Measurements from ENCODE around the gene IKBKE. TPM values are rescaled to one million over a fixed set of nuclear protein-coding genes. Genes with fewer than 3 reads are reported as not detected.
A peak's percentile ranks its signal among the peaks of the same experiment; 100 is the strongest.

IKBKE gene
- total RNA-seq, 1 experiment from 2014 or later = 6.6 TPM

DNA sequence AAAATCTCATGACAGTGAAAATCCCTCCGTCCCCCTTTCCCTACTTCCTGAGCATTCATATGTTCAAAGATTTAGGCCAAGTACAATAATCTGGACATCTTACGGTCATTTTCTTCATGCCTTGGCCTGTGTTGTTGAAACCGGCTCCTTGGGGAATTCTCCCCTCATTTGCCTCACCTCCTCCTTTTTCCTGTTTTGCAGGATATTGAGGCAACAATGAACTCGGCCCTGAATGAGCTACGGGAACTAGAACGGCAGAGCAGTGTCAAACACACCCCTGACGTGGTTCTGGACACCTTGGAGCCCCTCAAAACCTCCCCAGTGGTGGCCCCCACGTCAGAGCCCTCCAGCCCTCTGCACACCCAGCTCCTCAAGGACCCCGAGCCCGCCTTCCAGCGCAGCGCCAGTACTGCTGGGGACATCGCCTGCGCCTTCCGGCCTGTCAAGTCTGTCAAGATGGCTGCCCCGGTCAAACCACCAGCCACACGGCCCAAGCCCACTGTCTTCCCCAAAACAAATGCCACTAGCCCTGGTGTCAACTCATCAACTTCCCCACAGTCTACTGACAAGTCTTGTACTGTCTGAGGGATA, 9.3 kb upstream of the IKBKE start:
- Histone ChIP-seq H2BK15ac (ENCODE audit: low read depth, low read length) (no peak overlapping the region), H3K79me1 (ENCODE audit: insufficient read depth, low read depth, low read length, poor library complexity, severe bottlenecking) (no peaks in the 10 kb centered on the region), H2AK5ac (ENCODE audit: insufficient read length, low read length) (no peak overlapping the region), H3K18ac (ENCODE audit: insufficient read length, low read depth, low read length) (no peak overlapping the region), H3K4me1 (ENCODE audit: insufficient read depth, low read length) (no peaks in the 10 kb centered on the region), H2BK120ac (ENCODE audit: low read depth, low read length, poor library complexity, severe bottlenecking) (no peak overlapping the region), H3K27ac (ENCODE audit: insufficient read length, low read depth, low read length) (no peak overlapping the region), H4K5ac (ENCODE audit: insufficient read length, low read depth, low read length) (no peak overlapping the region), H3K9me3 (ENCODE audit: control insufficient read depth, low read depth, low read length) (no peaks in the 10 kb centered on the region), H3K23me2 (ENCODE audit: insufficient read length, low read depth, low read length, poor library complexity, severe bottlenecking) (no peaks in the 10 kb centered on the region), H4K8ac (replicated peaks; ENCODE audit: insufficient read length, low read depth, low read length) (no peak overlapping the region), H2BK5ac (ENCODE audit: insufficient read length, low read length) (no peak overlapping the region), H2AFZ (ENCODE audit: low read length) (no peak overlapping the region), H3K27me3 (ENCODE audit: insufficient read depth, low read length) (no peaks in the 10 kb centered on the region), H2BK20ac (ENCODE audit: low read depth, low read length, poor library complexity, severe bottlenecking) (no peak overlapping the region), H4K91ac (ENCODE audit: insufficient read length, low read depth, low read length) (no peak overlapping the region), H3K56ac (ENCODE audit: insufficient read length, low read depth, low read length) (no peak overlapping the region), H4K20me1 (ENCODE audit: control insufficient read depth, insufficient read depth, insufficient read length) (no peaks in the 10 kb centered on the region), H3K23ac (ENCODE audit: insufficient read length, low read depth, low read length) (no peak overlapping the region), H3K4ac (ENCODE audit: low read depth, low read length) (no peak overlapping the region), H2BK12ac (ENCODE audit: insufficient read length, low read depth, low read length) (no peak overlapping the region), H3K79me2 (ENCODE audit: insufficient read depth, low read length) (no peaks in the 10 kb centered on the region), H3K4me2 (ENCODE audit: insufficient read depth, insufficient read length, low read length) (no peak overlapping the region), H3K9ac (ENCODE audit: extremely low read depth, insufficient read length, low read length) (no peak overlapping the region), H3T11ph (ENCODE audit: low read length) (no peak overlapping the region), H3K14ac (ENCODE audit: insufficient read depth, low read length) (no peak overlapping the region)
- no peak for DNase-seq
- Mint-ChIP-seq H3K27ac (0 out of 7 replicates have a peak overlapping the region, but pooled peaks of 1 of the 3 experiments have one; percentile 38), H3K36me3 (ENCODE audit: insufficient read depth in 1 of 3, low read depth in 3 of 3) (peaks cover 4 to 19% (median 14%) of the 10 kb centered on the region in 3 experiments; a peak in 6 of 7 replicates), H3K27me3 (ENCODE audit: low read depth) (peaks cover 3% of the 10 kb centered on the region; the same call in 1 of the 2 replicates), H3K4me1 (peaks cover 4 to 5% of the 10 kb centered on the region in 2 experiments; a peak in 3 of 4 replicates), H3K9me3 (no peaks in the 10 kb centered on the region), H3K4me3 (no peak overlapping the region)
- TF ChIP-seq, protein P1, sequence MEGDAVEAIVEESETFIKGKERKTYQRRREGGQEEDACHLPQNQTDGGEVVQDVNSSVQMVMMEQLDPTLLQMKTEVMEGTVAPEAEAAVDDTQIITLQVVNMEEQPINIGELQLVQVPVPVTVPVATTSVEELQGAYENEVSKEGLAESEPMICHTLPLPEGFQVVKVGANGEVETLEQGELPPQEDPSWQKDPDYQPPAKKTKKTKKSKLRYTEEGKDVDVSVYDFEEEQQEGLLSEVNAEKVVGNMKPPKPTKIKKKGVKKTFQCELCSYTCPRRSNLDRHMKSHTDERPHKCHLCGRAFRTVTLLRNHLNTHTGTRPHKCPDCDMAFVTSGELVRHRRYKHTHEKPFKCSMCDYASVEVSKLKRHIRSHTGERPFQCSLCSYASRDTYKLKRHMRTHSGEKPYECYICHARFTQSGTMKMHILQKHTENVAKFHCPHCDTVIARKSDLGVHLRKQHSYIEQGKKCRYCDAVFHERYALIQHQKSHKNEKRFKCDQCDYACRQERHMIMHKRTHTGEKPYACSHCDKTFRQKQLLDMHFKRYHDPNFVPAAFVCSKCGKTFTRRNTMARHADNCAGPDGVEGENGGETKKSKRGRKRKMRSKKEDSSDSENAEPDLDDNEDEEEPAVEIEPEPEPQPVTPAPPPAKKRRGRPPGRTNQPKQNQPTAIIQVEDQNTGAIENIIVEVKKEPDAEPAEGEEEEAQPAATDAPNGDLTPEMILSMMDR (conservative IDR thresholded peaks at IDR 0.05) = no peak
- no CpG with 5 or more reads among the region's 17 CpGs for WGBS (ENCODE audit: extremely low coverage, insufficient read length, low lambda C conversion rate)

Measured in H9 (cell line).